ENCODE results near the gene ANKRD34A.

GRCh38 chr1:145977486-145978470 is 13.4 kb upstream of the ANKRD34A start:
- peak; percentile 67 to 98 (median 96) for TF ChIP-seq CTCF (IDR thresholded peaks at IDR 0.05)
- no peak for TF ChIP-seq POLR2A (IDR thresholded peaks at IDR 0.05)
